ENCODE results near the gene WWOX. TPM values are rescaled to one million over a fixed set of nuclear protein-coding genes. Genes with fewer than 3 reads are reported as not detected.

The WWOX gene
- total and polyA plus RNA-seq, 7 donors, result 7.1 to 46.8 (median 16.1) TPM

DNA sequence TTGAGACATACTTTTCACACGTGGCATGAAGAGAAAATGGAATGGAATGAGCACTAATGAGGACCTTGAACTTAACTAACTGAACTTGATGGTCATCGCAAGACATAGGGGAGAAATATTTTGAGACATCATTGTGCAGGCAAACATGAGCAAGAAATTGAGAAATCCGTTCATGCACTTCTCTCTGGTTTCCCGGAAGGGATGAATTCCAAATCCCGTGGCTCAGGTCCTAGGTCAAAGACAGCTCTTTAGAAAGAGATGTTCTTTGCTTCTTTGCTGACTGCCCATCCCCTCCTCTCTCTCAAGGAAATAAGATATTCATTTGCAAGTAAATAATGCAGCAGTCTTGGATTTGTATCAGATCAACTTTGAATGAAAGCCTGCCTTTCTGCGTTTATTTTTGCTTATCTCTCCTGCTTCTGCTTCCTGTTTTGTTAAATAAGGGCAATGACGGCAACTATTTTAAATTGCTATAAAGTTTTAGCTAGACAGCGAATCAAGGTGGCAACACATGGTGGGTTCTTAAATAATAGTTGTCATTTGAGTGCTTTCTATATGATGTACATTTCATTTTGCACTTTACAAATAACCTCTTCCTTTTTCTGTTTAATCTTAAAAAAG lies 843.3 kb downstream of the WWOX start:
- Histone ChIP-seq H3K9me3 (no peaks in the 10 kb centered on the region), H3K36me3 (no peaks in the 10 kb centered on the region), H3K4me3 (no peak overlapping the region), H3K27me3 (no peaks in the 10 kb centered on the region), H3K27ac (no peak overlapping the region), H3K4me1 (no peaks in the 10 kb centered on the region)
- WGBS, 2 donors, result 64 to 72% methylated on average over 8 of the region's 8 CpGs
- no peak for DNase-seq
- intact Hi-C loops (cut with DNase I), result no loop called here
- TF ChIP-seq, protein P1, sequence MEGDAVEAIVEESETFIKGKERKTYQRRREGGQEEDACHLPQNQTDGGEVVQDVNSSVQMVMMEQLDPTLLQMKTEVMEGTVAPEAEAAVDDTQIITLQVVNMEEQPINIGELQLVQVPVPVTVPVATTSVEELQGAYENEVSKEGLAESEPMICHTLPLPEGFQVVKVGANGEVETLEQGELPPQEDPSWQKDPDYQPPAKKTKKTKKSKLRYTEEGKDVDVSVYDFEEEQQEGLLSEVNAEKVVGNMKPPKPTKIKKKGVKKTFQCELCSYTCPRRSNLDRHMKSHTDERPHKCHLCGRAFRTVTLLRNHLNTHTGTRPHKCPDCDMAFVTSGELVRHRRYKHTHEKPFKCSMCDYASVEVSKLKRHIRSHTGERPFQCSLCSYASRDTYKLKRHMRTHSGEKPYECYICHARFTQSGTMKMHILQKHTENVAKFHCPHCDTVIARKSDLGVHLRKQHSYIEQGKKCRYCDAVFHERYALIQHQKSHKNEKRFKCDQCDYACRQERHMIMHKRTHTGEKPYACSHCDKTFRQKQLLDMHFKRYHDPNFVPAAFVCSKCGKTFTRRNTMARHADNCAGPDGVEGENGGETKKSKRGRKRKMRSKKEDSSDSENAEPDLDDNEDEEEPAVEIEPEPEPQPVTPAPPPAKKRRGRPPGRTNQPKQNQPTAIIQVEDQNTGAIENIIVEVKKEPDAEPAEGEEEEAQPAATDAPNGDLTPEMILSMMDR (IDR thresholded peaks at IDR 0.05), result no peak
- TF ChIP-seq POLR2A (IDR thresholded peaks at IDR 0.05) (no peak), POLR2AphosphoS5 (IDR thresholded peaks at IDR 0.05) (no peak), EP300 (IDR thresholded peaks at IDR 0.05) (no peak)

DNA sequence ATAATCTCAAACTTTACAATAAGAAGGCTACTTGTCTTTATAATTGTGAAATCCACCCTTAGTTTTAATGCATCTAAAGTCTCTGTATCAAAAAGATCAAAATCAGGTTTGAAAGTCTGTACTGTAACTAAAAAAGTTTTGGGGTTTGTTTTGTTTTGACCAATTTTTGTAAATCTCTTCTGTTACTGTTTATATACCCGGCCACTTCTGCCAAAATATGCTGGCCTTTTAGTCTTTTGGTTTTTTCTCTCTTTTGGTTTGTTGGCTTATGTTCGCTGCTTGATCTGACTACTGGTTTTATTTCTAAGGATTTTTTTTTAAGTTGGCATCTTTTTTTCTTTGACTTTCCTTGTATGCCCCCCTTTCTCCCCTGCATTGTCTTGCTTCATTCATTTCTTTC lies 845.9 kb downstream of the WWOX start:
- no peak for DNase-seq
- no peaks in the 10 kb centered on the region for H3K27me3 ChIP-seq
- no peak overlapping the region for H3K27ac ChIP-seq
- intact Hi-C loops (cut with DNase I), result no loop called here
- WGBS, 2 donors, result 77 to 87% methylated on average over 2 of the region's 2 CpGs
- TF ChIP-seq POLR2AphosphoS5 (IDR thresholded peaks at IDR 0.05) (no peak), EP300 (IDR thresholded peaks at IDR 0.05) (no peak), POLR2A (IDR thresholded peaks at IDR 0.05) (no peak)
- TF ChIP-seq, protein P1 (IDR thresholded peaks at IDR 0.05), result no peak
- no peak overlapping the region for H3K4me3 ChIP-seq
- H3K4me1 ChIP-seq, result no peaks in the 10 kb centered on the region
- no peaks in the 10 kb centered on the region for H3K9me3 ChIP-seq
- no peaks in the 10 kb centered on the region for H3K36me3 ChIP-seq

DNA sequence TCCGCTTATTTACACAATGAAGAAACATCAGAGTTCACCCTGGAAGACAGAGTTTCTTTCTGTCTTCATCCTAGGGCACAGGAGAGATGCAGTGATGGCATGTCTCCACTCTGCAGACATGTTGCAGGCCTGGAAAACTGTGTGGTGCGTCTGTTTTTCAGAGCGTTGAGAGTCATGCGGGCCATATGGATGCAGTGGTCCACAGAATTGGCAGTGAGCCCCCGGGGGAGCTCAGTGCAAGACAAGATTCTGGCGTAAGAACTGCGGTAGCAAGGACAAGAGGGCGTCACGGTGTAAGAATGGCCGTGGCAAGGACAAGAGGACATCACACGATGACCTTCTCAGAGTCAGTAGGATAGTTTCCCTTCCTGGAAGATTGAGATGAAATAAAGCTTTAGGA lies 847.1 kb downstream of the WWOX start:
- Histone ChIP-seq H3K36me3 (no peaks in the 10 kb centered on the region), H3K27ac (no peak overlapping the region), H3K27me3 (no peaks in the 10 kb centered on the region), H3K4me1 (no peaks in the 10 kb centered on the region), H3K4me3 (no peak overlapping the region), H3K9me3 (no peaks in the 10 kb centered on the region)
- TF ChIP-seq POLR2A (IDR thresholded peaks at IDR 0.05), result no peak
- TF ChIP-seq EP300 (IDR thresholded peaks at IDR 0.05), result no peak
- TF ChIP-seq, protein P1 (IDR thresholded peaks at IDR 0.05), result no peak
- no peak for TF ChIP-seq POLR2AphosphoS5 (IDR thresholded peaks at IDR 0.05)
- DNase-seq, result no peak
- intact Hi-C loops (cut with DNase I), result no loop called here
- 94 to 95% methylated on average over 11 of the region's 11 CpGs for WGBS, 2 donors

DNA sequence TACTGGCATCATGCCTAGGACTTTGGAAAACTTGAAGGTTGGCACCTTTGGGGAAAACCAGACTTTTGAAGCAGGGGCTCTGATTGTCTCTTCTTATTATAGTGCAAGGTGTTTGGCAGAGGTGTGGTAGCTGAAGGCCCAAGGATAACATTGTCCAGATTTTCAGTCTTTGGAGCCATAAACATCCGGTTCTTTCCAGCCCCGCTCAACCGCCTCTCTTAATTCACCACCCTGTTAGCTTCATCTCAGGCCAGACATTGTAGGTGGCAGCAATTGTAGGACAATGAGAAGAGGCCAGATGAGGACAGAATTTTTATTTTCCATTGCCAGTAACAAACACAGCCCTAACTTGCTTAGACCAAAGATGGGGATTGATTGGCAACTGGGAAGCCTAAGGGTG lies 851.3 kb downstream of the WWOX start:
- H3K4me3 ChIP-seq, result no peak overlapping the region
- intact Hi-C loops (cut with DNase I), result loop anchor here (10.0 kb wide), 1 partner anchor 124 kb away; no protein-coding TSS in a partner anchor
- no peak overlapping the region for H3K27ac ChIP-seq
- H3K9me3 ChIP-seq, result no peaks in the 10 kb centered on the region
- peak in 2 of 4 donors; percentile 48 to 65 for TF ChIP-seq POLR2AphosphoS5 (IDR thresholded peaks at IDR 0.05)
- TF ChIP-seq, protein P1 (IDR thresholded peaks at IDR 0.05), result no peak
- no peak for DNase-seq
- H3K4me1 ChIP-seq, result no peaks in the 10 kb centered on the region
- 64 to 65% methylated on average over 3 of the region's 3 CpGs for WGBS, 2 donors
- H3K27me3 ChIP-seq, result no peaks in the 10 kb centered on the region
- H3K36me3 ChIP-seq, result no peaks in the 10 kb centered on the region

DNA sequence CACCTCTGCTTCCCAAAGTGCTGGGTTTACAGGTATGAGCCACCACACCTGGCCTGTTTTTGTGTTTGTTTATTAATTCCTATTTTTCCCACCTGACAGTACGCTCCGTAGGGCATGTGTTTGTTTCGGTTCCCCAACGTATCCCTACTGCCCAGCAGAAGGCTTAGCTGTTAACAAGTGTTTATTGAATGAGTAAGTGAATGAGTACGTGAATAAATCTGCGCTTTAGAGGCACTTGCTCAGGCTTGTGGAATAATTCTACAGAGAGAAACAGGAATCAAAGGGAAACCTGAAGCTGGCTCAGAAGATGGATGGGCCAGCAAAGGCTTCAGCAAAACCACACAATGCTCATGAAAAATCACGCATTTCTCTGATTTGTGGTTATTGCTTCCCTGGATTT lies 853.2 kb downstream of the WWOX start:
- H3K27me3 ChIP-seq, result no peaks in the 10 kb centered on the region
- no peak for DNase-seq
- no peak overlapping the region for H3K4me3 ChIP-seq
- no peak for TF ChIP-seq POLR2AphosphoS5 (IDR thresholded peaks at IDR 0.05)
- TF ChIP-seq POLR2A (IDR thresholded peaks at IDR 0.05), result no peak
- TF ChIP-seq, protein P1 (IDR thresholded peaks at IDR 0.05), result no peak
- TF ChIP-seq EP300 (IDR thresholded peaks at IDR 0.05), result no peak
- no peaks in the 10 kb centered on the region for H3K4me1 ChIP-seq
- 93 to 97% methylated on average over 7 of the region's 7 CpGs for WGBS, 2 donors
- intact Hi-C loops (cut with DNase I), result loop anchor here (10.0 kb wide), 1 partner anchor 122 kb away; no protein-coding TSS in a partner anchor
- no peaks in the 10 kb centered on the region for H3K36me3 ChIP-seq
- H3K27ac ChIP-seq, result no peak overlapping the region
- no peaks in the 10 kb centered on the region for H3K9me3 ChIP-seq
